ENCODE data around the gene WDFY3.

- no peak for TF ChIP-seq CTCF (IDR thresholded peaks at IDR 0.05)
- no peak for TF ChIP-seq SMC3 (IDR thresholded peaks at IDR 0.05; ENCODE audit: low read depth, low read length)
- TF ChIP-seq YY1 (IDR thresholded peaks at IDR 0.05; ENCODE audit: low read depth): no peak
These were observed 227.9 kb downstream of the WDFY3 start for GRCh38 chr4:84738622-84739021.

Data from SK-N-SH (cell line).